Measurements from ENCODE around the gene GOLGA2. TPM values are rescaled to one million over a fixed set of nuclear protein-coding genes. Genes with fewer than 3 reads are reported as not detected.

GOLGA2 gene
- total and polyA plus RNA-seq, 12 donors = 35.8 to 221 (median 85.6) TPM

- Histone ChIP-seq H3K4me1 (replicated peaks in 1 of 2) (peaks cover 17 to 22% of the 10 kb centered on the region in 2 donors), H3K27me3 (no peaks in the 10 kb centered on the region), H3K9me3 (replicated peaks in 1 of 3) (no peaks in the 10 kb centered on the region), H3K36me3 (replicated peaks in 1 of 2) (peaks cover 0 to 37% of the 10 kb centered on the region in 2 donors), H3K27ac (peak overlapping the region in 3 of 5 donors; percentile 78 to 96 (median 93)), H3K4me3 (peak overlapping the region; percentile 24 to 85 (median 72))
- TF ChIP-seq, protein P1, sequence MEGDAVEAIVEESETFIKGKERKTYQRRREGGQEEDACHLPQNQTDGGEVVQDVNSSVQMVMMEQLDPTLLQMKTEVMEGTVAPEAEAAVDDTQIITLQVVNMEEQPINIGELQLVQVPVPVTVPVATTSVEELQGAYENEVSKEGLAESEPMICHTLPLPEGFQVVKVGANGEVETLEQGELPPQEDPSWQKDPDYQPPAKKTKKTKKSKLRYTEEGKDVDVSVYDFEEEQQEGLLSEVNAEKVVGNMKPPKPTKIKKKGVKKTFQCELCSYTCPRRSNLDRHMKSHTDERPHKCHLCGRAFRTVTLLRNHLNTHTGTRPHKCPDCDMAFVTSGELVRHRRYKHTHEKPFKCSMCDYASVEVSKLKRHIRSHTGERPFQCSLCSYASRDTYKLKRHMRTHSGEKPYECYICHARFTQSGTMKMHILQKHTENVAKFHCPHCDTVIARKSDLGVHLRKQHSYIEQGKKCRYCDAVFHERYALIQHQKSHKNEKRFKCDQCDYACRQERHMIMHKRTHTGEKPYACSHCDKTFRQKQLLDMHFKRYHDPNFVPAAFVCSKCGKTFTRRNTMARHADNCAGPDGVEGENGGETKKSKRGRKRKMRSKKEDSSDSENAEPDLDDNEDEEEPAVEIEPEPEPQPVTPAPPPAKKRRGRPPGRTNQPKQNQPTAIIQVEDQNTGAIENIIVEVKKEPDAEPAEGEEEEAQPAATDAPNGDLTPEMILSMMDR (IDR thresholded peaks at IDR 0.05) = no peak
- no peak for TF ChIP-seq POLR2A (IDR thresholded peaks at IDR 0.05)
- no peak for DNase-seq
- WGBS, 4 donors = 18 to 35% (median 24%) methylated on average over 9 to 16 of the region's 16 CpGs
- intact Hi-C loops (cut with DNase I) = no loop called here
Measured at GRCh38 chr9:128323212-128323730, 47.5 kb upstream of the GOLGA2 start.

DNA sequence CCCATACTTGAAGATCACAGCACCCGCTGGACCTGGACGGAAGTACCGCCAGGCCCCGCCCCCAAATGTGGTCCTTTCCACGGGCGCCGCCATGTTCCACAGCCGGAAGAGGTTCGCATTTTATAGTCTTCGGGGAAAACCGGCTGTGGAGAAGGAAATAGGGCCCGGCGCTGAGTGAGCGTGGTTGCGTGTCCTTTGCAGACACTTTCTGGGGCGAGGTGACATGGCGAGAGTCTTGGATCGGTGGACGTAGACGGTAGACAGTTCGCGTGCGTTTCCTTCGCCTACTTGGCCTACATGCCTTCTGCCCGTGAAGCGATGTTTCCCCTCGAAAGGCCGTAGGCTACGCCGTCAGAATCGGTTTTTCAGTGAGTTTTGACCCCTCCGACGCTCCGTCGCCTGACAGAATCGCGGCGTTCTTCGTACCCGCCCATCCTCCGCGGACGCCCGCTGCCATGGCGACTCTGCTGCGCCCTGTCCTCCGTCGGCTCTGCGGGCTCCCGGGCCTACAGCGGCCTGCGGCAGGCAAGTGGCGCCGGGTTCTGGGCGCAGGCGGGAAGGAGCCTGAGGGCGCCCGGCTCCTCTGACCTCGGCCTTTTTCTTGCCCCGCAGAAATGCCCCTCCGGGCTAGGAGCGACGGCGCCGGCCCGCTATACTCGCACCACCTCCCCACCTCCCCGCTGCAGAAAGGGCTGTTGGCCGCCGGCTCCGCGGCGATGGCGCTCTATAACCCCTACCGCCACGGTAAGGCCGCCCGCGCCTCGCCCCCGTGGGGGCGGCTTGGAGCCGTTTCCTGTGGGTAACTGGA is 46.8 kb upstream of the GOLGA2 start, which contains the start of the genes COQ4 and TRUB2:
TSS of gene COQ4 (plus strand) at position 436 of the 808 bp plus-strand sequence. CDS start at position 456, 20 bp downstream.
TSS of gene TRUB2 (minus strand) at position 44 of the 808 bp plus-strand sequence. CDS start at position 5, 39 bp downstream.
- peak; percentile 91 to 97 (median 94) for DNase-seq
- Histone ChIP-seq H3K36me3 (replicated peaks in 1 of 2) (peaks cover 0 to 35% of the 10 kb centered on the region in 2 donors), H3K4me3 (peak within 1 kb of the TSS; percentile 24 to 85 (median 72)), H3K4me1 (replicated peaks in 1 of 2) (peaks cover 17 to 22% of the 10 kb centered on the region in 2 donors), H3K27ac (peak within 1 kb of the TSS; percentile 77 to 96 (median 81)), H3K9me3 (replicated peaks in 1 of 3) (no peaks in the 10 kb centered on the region), H3K27me3 (no peaks in the 10 kb centered on the region)
- TF ChIP-seq, protein P1 (IDR thresholded peaks at IDR 0.05) = no peak
- peak in 1 of 2 donors; percentile 40 for TF ChIP-seq POLR2A (IDR thresholded peaks at IDR 0.05)
- 0 to 1% (median 0%) methylated on average over 17 to 83 of the region's 83 CpGs for WGBS, 4 donors
- intact Hi-C loops (cut with DNase I) = no loop called here

- intact Hi-C loops (cut with DNase I) = no loop called here
- H3K27me3 ChIP-seq = no peaks in the 10 kb centered on the region
- peaks cover 17 to 22% of the 10 kb centered on the region in 2 donors for H3K4me1 ChIP-seq (replicated peaks in 1 of 2)
- TF ChIP-seq POLR2A (IDR thresholded peaks at IDR 0.05) = no peak
- TF ChIP-seq, protein P1 (IDR thresholded peaks at IDR 0.05) = no peak
- H3K36me3 ChIP-seq (replicated peaks in 1 of 2) = peaks cover 0 to 35% of the 10 kb centered on the region in 2 donors
- no peaks in the 10 kb centered on the region for H3K9me3 ChIP-seq (replicated peaks in 1 of 3)
- H3K4me3 ChIP-seq = peak overlapping the region in 3 of 4 donors; percentile 71 to 85 (median 74)
- WGBS, 4 donors = 1 to 3% (median 2%) methylated on average over 16 to 21 of the region's 21 CpGs
- DNase-seq = no peak
- peak overlapping the region in 1 of 5 donors; percentile 96 for H3K27ac ChIP-seq
Measured at GRCh38 chr9:128321879-128322403, 46.1 kb upstream of the GOLGA2 start.

GRCh38 chr9:128321343-128321742 is 45.5 kb upstream of the GOLGA2 start:
- H3K4me1 ChIP-seq (replicated peaks in 1 of 2) = peaks cover 17 to 22% of the 10 kb centered on the region in 2 donors
- no peaks in the 10 kb centered on the region for H3K27me3 ChIP-seq
- no peak for TF ChIP-seq POLR2A (IDR thresholded peaks at IDR 0.05)
- TF ChIP-seq, protein P1 (IDR thresholded peaks at IDR 0.05) = no peak
- no peak for DNase-seq
- peak overlapping the region in 1 of 4 donors; percentile 74 for H3K4me3 ChIP-seq
- WGBS, 4 donors = 75 to 83% (median 78%) methylated on average over 7 of the region's 7 CpGs
- peaks cover 0 to 35% of the 10 kb centered on the region in 2 donors for H3K36me3 ChIP-seq (replicated peaks in 1 of 2)
- intact Hi-C loops (cut with DNase I) = no loop called here
- no peaks in the 10 kb centered on the region for H3K9me3 ChIP-seq (replicated peaks in 1 of 3)
- no peak overlapping the region for H3K27ac ChIP-seq
